ENCODE data around the gene HAND1. TPM values are rescaled to one million over a fixed set of nuclear protein-coding genes. Genes with fewer than 3 reads are reported as not detected.

The HAND1 gene
- total RNA-seq, 1 donor from 2014 or later: not detected

DNA sequence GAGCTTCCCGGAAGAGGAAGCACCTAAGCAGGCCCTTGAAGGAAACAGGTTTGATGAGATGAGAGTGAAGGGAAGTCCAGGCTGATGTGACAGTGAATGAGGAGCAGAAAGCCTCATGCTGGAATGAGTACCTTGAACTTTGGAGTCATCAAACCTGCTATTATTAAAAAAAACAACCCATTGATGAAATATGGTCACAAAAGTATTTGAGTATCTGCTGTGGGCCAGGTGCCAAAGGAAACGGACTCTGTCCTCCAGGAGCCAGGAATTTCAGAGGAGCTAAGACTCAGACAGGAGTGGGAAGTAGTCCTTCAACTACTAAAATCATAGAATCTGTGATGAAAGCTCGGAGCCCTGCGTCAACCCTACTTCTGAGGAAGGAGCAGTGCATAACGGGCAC is 11.9 kb downstream of the HAND1 start:
- no peak overlapping the region for H3K4me3 ChIP-seq
- intact Hi-C loops (cut with DNase I): no loop called here
- no peaks in the 10 kb centered on the region for H3K4me1 ChIP-seq
- no peaks in the 10 kb centered on the region for H3K36me3 ChIP-seq
- H3K9me3 ChIP-seq: no peaks in the 10 kb centered on the region
- ATAC-seq (no peak), DNase-seq (no peak)
- peaks cover 28% of the 10 kb centered on the region for H3K27me3 ChIP-seq
- H3K27ac ChIP-seq: no peak overlapping the region
- TF ChIP-seq, protein P1, sequence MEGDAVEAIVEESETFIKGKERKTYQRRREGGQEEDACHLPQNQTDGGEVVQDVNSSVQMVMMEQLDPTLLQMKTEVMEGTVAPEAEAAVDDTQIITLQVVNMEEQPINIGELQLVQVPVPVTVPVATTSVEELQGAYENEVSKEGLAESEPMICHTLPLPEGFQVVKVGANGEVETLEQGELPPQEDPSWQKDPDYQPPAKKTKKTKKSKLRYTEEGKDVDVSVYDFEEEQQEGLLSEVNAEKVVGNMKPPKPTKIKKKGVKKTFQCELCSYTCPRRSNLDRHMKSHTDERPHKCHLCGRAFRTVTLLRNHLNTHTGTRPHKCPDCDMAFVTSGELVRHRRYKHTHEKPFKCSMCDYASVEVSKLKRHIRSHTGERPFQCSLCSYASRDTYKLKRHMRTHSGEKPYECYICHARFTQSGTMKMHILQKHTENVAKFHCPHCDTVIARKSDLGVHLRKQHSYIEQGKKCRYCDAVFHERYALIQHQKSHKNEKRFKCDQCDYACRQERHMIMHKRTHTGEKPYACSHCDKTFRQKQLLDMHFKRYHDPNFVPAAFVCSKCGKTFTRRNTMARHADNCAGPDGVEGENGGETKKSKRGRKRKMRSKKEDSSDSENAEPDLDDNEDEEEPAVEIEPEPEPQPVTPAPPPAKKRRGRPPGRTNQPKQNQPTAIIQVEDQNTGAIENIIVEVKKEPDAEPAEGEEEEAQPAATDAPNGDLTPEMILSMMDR (IDR thresholded peaks at IDR 0.05): no peak

DNA sequence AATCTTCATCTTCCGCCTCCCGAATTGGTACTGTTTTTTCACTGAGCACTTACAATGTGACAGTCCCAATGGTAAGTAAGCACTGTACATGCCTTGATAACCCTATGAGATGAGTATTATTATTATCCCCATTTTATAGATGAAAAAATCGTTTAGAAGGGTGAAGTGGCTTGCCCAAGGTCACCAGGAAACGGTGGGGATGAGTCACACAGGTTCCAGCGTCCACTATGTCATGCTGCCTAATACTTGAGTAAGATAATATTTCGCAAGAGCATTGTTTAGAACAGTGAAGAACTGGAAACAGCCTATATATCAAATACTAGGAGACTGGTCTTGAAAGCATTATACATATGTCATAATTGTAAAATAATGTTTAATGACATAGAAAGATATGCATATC is 12.9 kb downstream of the HAND1 start:
- H3K4me3 ChIP-seq: no peak overlapping the region
- H3K36me3 ChIP-seq: no peaks in the 10 kb centered on the region
- ATAC-seq (peak; percentile 50), DNase-seq (no peak)
- intact Hi-C loops (cut with DNase I): no loop called here
- H3K27ac ChIP-seq: no peak overlapping the region
- H3K9me3 ChIP-seq: no peaks in the 10 kb centered on the region
- H3K27me3 ChIP-seq: peaks cover 18% of the 10 kb centered on the region
- H3K4me1 ChIP-seq: no peaks in the 10 kb centered on the region
- TF ChIP-seq, protein P1 (IDR thresholded peaks at IDR 0.05): no peak

DNA sequence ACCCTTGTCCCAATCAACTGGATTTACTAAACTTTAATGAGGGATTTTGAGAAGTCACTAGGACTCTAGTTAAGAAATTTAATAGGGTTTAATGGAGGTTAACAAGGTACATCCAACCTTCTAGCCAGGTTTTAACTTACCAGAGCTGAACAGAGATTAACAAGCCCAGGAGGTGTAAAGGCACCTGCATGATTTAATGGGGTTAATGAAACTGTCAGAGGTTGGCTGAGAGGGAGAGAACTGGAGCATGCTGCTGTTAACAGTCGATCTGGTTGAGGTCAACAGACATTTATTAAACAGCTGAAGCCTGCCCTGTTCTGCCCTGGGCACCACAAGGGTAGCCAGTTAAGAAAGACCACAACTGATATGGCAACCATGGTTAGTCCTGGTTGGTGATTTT is 13.6 kb downstream of the HAND1 start:
- ATAC-seq (no peak), DNase-seq (no peak)
- TF ChIP-seq, protein P1 (IDR thresholded peaks at IDR 0.05): no peak
- Histone ChIP-seq H3K4me3 (no peak overlapping the region), H3K4me1 (no peaks in the 10 kb centered on the region), H3K27me3 (peaks cover 11% of the 10 kb centered on the region), H3K27ac (no peak overlapping the region), H3K36me3 (no peaks in the 10 kb centered on the region), H3K9me3 (no peaks in the 10 kb centered on the region)
- intact Hi-C loops (cut with DNase I): no loop called here

DNA sequence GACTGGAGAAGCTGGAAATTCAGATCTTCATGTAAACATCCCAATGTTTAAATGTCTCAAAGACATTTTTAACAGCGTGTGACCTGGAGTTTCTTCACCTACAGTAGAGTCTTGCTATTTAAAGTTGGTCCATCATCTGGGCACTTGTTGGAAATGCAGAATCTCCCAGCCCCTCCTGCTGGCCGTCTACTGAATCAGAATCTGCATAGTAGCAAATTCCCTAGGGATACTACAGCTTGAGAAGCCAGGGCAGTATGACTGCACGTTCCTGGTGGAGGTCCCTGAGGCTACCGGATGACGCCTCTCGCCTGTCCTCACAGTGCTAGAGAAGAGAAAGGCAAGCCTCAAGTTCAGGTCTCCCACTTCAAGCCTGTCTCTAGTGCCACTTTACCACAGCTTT is 16.5 kb downstream of the HAND1 start:
- DNase-seq: no peak
- Histone ChIP-seq H3K27ac (no peak overlapping the region), H3K9me3 (no peaks in the 10 kb centered on the region)

DNA sequence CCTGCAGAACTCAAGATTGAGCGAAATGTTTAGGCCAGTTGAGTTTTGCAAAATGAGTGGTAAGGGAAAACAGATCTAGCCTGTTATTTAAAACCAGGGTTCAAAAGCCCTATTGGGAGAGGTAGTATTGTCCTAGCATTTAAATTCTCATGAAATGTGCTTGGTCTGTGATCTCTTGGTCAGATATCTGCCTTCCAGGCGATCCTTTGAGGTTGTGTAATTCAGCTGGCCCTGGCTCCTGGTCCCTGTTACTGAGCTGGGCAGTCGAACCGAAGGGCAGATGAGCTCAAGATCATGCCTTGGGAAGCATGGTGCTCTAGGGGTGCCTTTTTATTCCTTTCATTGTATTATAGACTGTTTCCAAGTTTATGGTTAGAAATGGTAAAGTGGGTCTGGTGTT is 17.9 kb downstream of the HAND1 start:
- TF ChIP-seq, protein P1 (IDR thresholded peaks at IDR 0.05): no peak
- Histone ChIP-seq H3K4me3 (no peak overlapping the region), H3K9me3 (no peaks in the 10 kb centered on the region), H3K27ac (no peak overlapping the region), H3K36me3 (peaks cover 38% of the 10 kb centered on the region), H3K4me1 (no peaks in the 10 kb centered on the region), H3K27me3 (no peaks in the 10 kb centered on the region)
- DNase-seq (no peak), ATAC-seq (no peak)
- intact Hi-C loops (cut with DNase I): no loop called here

More for the DNA sequence above, 16.5 kb downstream of the HAND1 start:
- ATAC-seq: no peak
- H3K4me3 ChIP-seq: no peak overlapping the region
- intact Hi-C loops (cut with DNase I): no loop called here
- peaks cover 25% of the 10 kb centered on the region for H3K36me3 ChIP-seq
- no peaks in the 10 kb centered on the region for H3K27me3 ChIP-seq
- TF ChIP-seq, protein P1 (IDR thresholded peaks at IDR 0.05): no peak
- no peaks in the 10 kb centered on the region for H3K4me1 ChIP-seq

DNA sequence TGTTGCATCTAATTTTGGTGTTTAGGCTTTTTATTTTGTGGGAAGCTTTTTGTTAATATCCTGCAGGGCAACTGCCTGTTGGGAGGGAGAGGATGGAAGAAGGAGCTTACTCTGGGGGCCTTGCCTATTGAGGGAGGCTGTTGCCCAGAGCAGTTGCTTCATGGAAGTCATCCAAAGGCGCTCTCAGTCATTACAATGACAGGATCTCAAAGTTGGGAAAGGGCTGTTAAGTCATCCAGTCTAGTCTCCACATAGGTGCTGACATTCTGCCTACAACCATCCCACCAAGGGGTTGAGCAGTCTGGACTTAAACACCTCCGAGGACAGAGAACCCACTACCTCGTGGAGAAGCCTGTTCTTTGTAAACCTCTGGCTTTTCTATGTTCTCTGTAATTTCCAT is 19.0 kb downstream of the HAND1 start:
- ATAC-seq: no peak
- peaks cover 50% of the 10 kb centered on the region for H3K36me3 ChIP-seq
- no peaks in the 10 kb centered on the region for H3K27me3 ChIP-seq
- intact Hi-C loops (cut with DNase I): no loop called here
- no peak overlapping the region for H3K4me3 ChIP-seq
- H3K27ac ChIP-seq: no peak overlapping the region
- no peaks in the 10 kb centered on the region for H3K4me1 ChIP-seq
- TF ChIP-seq, protein P1 (IDR thresholded peaks at IDR 0.05): no peak
- no peak for DNase-seq
- H3K9me3 ChIP-seq: no peaks in the 10 kb centered on the region
